ENCODE measurements around the gene INCENP.

INCENP gene

GRCh38 chr11:62104816-62105653 is 18.8 kb upstream of the INCENP start:
- H3K36me3 ChIP-seq (ENCODE audit: control insufficient read depth, insufficient read depth, low read length), result no peaks in the 10 kb centered on the region
- no peak for DNase-seq (ENCODE audit: low read depth, low spot score)
- H3K4me3 ChIP-seq (ENCODE audit: low read length), result no peak overlapping the region
- H3K27ac ChIP-seq (ENCODE audit: low read length), result no peak overlapping the region
- no peaks in the 10 kb centered on the region for H3K9me3 ChIP-seq (ENCODE audit: control insufficient read depth, insufficient read depth, low read length)
- H3K27me3 ChIP-seq (ENCODE audit: control insufficient read depth, insufficient read depth, low read length), result no peaks in the 10 kb centered on the region
- H3K4me1 ChIP-seq (ENCODE audit: control insufficient read depth, insufficient read depth, low read length), result no peaks in the 10 kb centered on the region
- WGBS (ENCODE audit: insufficient coverage, insufficient read length), result no CpG with 5 or more reads among the region's 11 CpGs

DNA sequence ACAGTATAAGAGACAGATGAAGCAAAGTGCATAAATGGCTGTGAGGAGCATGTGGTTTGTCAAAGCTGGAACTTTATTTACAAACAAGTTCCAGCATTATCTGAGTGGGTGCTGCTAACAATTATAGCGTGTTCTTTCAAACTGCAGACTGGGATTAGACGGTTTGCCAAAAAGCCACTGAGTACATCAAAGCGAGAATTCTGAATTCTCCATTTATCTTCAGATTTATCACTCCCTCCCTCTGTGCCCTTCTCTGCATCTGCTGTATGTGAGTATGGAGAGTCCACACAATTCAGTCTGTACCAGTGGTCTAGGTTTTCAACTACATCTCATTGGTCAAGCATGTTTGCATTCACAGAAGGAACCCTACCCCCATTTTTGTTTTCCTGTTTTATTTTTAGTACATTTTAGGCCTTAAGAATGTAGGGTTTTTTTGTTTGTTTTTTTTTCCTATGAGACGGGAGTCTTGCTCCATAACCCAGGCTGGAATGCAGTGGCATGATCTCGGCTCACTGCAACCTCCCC is 18.1 kb upstream of the INCENP start:
- Histone ChIP-seq H3K9me3 (ENCODE audit: control insufficient read depth, insufficient read depth, low read length) (no peaks in the 10 kb centered on the region), H3K36me3 (ENCODE audit: control insufficient read depth, insufficient read depth, low read length) (no peaks in the 10 kb centered on the region), H3K4me3 (ENCODE audit: low read length) (no peak overlapping the region), H3K27me3 (ENCODE audit: control insufficient read depth, insufficient read depth, low read length) (no peaks in the 10 kb centered on the region), H3K4me1 (ENCODE audit: control insufficient read depth, insufficient read depth, low read length) (no peaks in the 10 kb centered on the region), H3K27ac (ENCODE audit: low read length) (no peak overlapping the region)
- WGBS (ENCODE audit: insufficient coverage, insufficient read length), result no CpG with 5 or more reads among the region's 5 CpGs
- no peak for DNase-seq (ENCODE audit: low read depth, low spot score)

- Histone ChIP-seq H3K4me3 (ENCODE audit: low read length) (no peak overlapping the region), H3K9me3 (ENCODE audit: control insufficient read depth, insufficient read depth, low read length) (no peaks in the 10 kb centered on the region), H3K27me3 (ENCODE audit: control insufficient read depth, insufficient read depth, low read length) (no peaks in the 10 kb centered on the region), H3K4me1 (ENCODE audit: control insufficient read depth, insufficient read depth, low read length) (no peaks in the 10 kb centered on the region), H3K27ac (ENCODE audit: low read length) (no peak overlapping the region), H3K36me3 (ENCODE audit: control insufficient read depth, insufficient read depth, low read length) (no peaks in the 10 kb centered on the region)
- no peak for DNase-seq (ENCODE audit: low read depth, low spot score)
- no CpG with 5 or more reads among the region's 14 CpGs for whole genome bisulfite sequencing (ENCODE audit: insufficient coverage, insufficient read length)
Measured at GRCh38 chr11:62108017-62108750, 15.6 kb upstream of the INCENP start.

DNA sequence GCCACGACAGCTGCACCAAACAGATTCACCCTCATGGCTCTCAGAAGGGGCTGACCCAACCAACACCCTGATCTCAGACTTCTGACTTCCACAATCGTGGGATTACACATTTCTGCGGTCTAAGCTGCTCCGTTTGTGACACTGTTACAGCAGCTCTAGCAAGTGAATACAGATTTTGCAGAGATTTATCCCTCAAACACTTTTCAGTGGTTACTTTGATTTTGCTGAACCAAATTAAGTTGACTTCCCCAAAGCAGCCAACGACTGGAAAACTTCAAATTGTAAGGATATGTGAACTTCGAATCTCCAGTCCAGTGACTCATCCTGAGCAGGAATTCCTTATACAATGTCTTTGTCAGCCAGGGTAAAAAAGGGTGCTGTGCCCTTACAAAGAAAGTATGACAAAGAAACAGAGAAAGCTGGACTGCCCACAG is 14.8 kb upstream of the INCENP start:
- Histone ChIP-seq H3K36me3 (ENCODE audit: control insufficient read depth, insufficient read depth, low read length) (no peaks in the 10 kb centered on the region), H3K4me1 (ENCODE audit: control insufficient read depth, insufficient read depth, low read length) (no peaks in the 10 kb centered on the region), H3K27me3 (ENCODE audit: control insufficient read depth, insufficient read depth, low read length) (no peaks in the 10 kb centered on the region), H3K27ac (ENCODE audit: low read length) (no peak overlapping the region), H3K9me3 (ENCODE audit: control insufficient read depth, insufficient read depth, low read length) (no peaks in the 10 kb centered on the region), H3K4me3 (ENCODE audit: low read length) (no peak overlapping the region)
- WGBS (ENCODE audit: insufficient coverage, insufficient read length), result no CpG with 5 or more reads among the region's 6 CpGs
- DNase-seq (ENCODE audit: low read depth, low spot score), result no peak

DNA sequence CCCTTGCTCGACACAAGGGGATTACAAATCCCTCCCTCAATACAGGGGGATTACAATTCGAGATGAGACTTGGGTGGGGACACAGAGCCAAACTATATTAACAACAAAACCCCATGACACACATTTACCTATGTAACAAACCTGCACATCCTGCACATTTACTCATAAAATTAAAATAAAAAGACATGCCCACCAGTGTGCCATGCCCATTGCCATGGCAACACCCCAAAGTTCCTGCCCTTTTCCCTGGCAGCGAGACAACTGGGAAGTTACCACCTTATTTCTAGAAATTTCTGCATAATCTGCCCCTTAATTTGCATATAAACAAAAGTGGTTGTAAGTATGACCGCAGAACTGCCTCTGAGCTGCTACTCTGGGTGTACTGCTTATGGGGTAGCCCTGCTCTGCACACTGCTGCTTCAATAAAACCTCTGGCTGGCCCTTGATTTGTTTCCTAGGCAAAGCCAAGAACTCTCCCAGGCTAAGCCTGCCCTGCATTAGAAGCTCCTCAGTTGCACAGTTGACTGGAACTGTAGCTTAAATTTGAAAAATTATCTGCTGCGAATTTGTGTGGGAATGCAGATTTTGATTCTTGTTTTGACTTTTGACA is 8.6 kb upstream of the INCENP start:
- DNase-seq (ENCODE audit: low read depth, low spot score), result no peak
- Histone ChIP-seq H3K27me3 (ENCODE audit: control insufficient read depth, insufficient read depth, low read length) (no peaks in the 10 kb centered on the region), H3K36me3 (ENCODE audit: control insufficient read depth, insufficient read depth, low read length) (no peaks in the 10 kb centered on the region), H3K4me1 (ENCODE audit: control insufficient read depth, insufficient read depth, low read length) (no peaks in the 10 kb centered on the region), H3K27ac (ENCODE audit: low read length) (no peak overlapping the region), H3K9me3 (ENCODE audit: control insufficient read depth, insufficient read depth, low read length) (no peaks in the 10 kb centered on the region), H3K4me3 (ENCODE audit: low read length) (no peak overlapping the region)
- WGBS (ENCODE audit: insufficient coverage, insufficient read length), result no CpG with 5 or more reads among the region's 5 CpGs

GRCh38 chr11:62116451-62116850 is 7.4 kb upstream of the INCENP start:
- Histone ChIP-seq H3K4me3 (ENCODE audit: low read length) (no peak overlapping the region), H3K27me3 (ENCODE audit: control insufficient read depth, insufficient read depth, low read length) (no peaks in the 10 kb centered on the region), H3K4me1 (ENCODE audit: control insufficient read depth, insufficient read depth, low read length) (no peaks in the 10 kb centered on the region), H3K9me3 (ENCODE audit: control insufficient read depth, insufficient read depth, low read length) (no peaks in the 10 kb centered on the region), H3K36me3 (ENCODE audit: control insufficient read depth, insufficient read depth, low read length) (no peaks in the 10 kb centered on the region), H3K27ac (ENCODE audit: low read length) (no peak overlapping the region)
- no CpG with 5 or more reads among the region's 2 CpGs for WGBS (ENCODE audit: insufficient coverage, insufficient read length)
- no peak for DNase-seq (ENCODE audit: low read depth, low spot score)

DNA sequence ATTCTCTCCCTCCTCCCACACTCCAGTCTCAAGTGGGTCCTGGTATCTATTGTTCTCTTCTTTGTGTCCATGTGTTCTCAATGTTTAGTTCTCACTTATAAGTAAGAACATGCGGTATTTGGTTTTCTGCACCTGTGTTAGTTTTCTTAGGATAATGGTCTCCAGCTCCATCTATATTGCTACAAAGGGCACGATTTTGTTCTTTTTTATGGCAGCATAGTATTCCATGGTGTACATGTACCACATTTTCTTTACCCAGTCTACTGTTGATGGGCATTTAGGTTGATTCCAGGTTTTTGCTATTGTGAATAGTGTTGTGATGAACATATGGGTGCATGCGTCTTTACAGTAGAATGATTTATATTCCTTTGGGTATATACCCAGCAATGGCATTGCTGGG is 4.2 kb upstream of the INCENP start:
- Histone ChIP-seq H3K27me3 (ENCODE audit: control insufficient read depth, insufficient read depth, low read length) (no peaks in the 10 kb centered on the region), H3K9me3 (ENCODE audit: control insufficient read depth, insufficient read depth, low read length) (no peaks in the 10 kb centered on the region), H3K27ac (ENCODE audit: low read length) (no peak overlapping the region), H3K4me1 (ENCODE audit: control insufficient read depth, insufficient read depth, low read length) (no peaks in the 10 kb centered on the region; the same call in 1 of the 2 replicates), H3K36me3 (ENCODE audit: control insufficient read depth, insufficient read depth, low read length) (no peaks in the 10 kb centered on the region), H3K4me3 (ENCODE audit: low read length) (no peak overlapping the region)
- WGBS (ENCODE audit: insufficient coverage, insufficient read length), result no CpG with 5 or more reads among the region's 3 CpGs
- DNase-seq (ENCODE audit: low read depth, low spot score), result no peak

- WGBS (ENCODE audit: insufficient coverage, insufficient read length), result no CpG with 5 or more reads among the region's 4 CpGs
- no peaks in the 10 kb centered on the region for H3K27me3 ChIP-seq (ENCODE audit: control insufficient read depth, insufficient read depth, low read length)
- no peaks in the 10 kb centered on the region for H3K9me3 ChIP-seq (ENCODE audit: control insufficient read depth, insufficient read depth, low read length)
- no peak overlapping the region for H3K27ac ChIP-seq (ENCODE audit: low read length)
- H3K4me1 ChIP-seq (ENCODE audit: control insufficient read depth, insufficient read depth, low read length), result peaks cover 2% of the 10 kb centered on the region; the same call in 1 of the 2 replicates
- no peak for DNase-seq (ENCODE audit: low read depth, low spot score)
- no peak overlapping the region for H3K4me3 ChIP-seq (ENCODE audit: low read length)
- H3K36me3 ChIP-seq (ENCODE audit: control insufficient read depth, insufficient read depth, low read length), result no peaks in the 10 kb centered on the region
Measured at GRCh38 chr11:62120001-62120400, 3.8 kb upstream of the INCENP start.

GRCh38 chr11:62120431-62120830 is 3.4 kb upstream of the INCENP start:
- no peak for DNase-seq (ENCODE audit: low read depth, low spot score)
- WGBS (ENCODE audit: insufficient coverage, insufficient read length), result no CpG with 5 or more reads among the region's 5 CpGs
- no peaks in the 10 kb centered on the region for H3K9me3 ChIP-seq (ENCODE audit: control insufficient read depth, insufficient read depth, low read length)
- no peak overlapping the region for H3K4me3 ChIP-seq (ENCODE audit: low read length)
- H3K27ac ChIP-seq (ENCODE audit: low read length), result no peak overlapping the region
- no peaks in the 10 kb centered on the region for H3K27me3 ChIP-seq (ENCODE audit: control insufficient read depth, insufficient read depth, low read length)
- H3K4me1 ChIP-seq (ENCODE audit: control insufficient read depth, insufficient read depth, low read length), result peaks cover 4% of the 10 kb centered on the region; the same call in 1 of the 2 replicates
- no peaks in the 10 kb centered on the region for H3K36me3 ChIP-seq (ENCODE audit: control insufficient read depth, insufficient read depth, low read length)

DNA sequence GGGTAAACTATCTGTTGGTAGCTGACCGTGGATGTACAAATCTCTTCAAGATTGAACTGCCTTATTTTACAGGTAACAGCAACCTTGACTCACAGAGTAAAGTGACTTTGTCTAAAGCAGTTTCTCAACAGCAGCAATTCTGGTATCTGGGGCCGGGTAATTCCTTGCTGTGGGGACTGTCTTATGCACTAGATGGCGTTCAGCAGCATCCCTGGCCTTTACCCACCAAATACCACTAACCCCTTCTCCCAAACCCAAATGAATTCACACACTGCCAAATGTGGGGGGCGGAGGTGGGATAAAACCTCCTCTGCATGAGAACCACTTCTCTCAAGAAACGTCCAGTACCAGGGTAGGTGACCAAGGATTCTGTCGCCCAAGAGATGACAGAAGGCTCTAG is 1.7 kb upstream of the INCENP start:
- no peak overlapping the region for H3K27ac ChIP-seq (ENCODE audit: low read length)
- H3K27me3 ChIP-seq (ENCODE audit: control insufficient read depth, insufficient read depth, low read length), result no peaks in the 10 kb centered on the region
- WGBS (ENCODE audit: insufficient coverage, insufficient read length), result no CpG with 5 or more reads among the region's 6 CpGs
- H3K4me1 ChIP-seq (ENCODE audit: control insufficient read depth, insufficient read depth, low read length), result peaks cover 4% of the 10 kb centered on the region; the same call in 1 of the 2 replicates
- no peak for DNase-seq (ENCODE audit: low read depth, low spot score)
- H3K4me3 ChIP-seq (ENCODE audit: low read length), result no peak overlapping the region
- no peaks in the 10 kb centered on the region for H3K36me3 ChIP-seq (ENCODE audit: control insufficient read depth, insufficient read depth, low read length)
- no peaks in the 10 kb centered on the region for H3K9me3 ChIP-seq (ENCODE audit: control insufficient read depth, insufficient read depth, low read length)
